Jurkat, Clone E6-1 (cell line): ENCODE results near the gene ADARB2. TPM values are rescaled to one million over a fixed set of nuclear protein-coding genes. Genes with fewer than 3 reads are reported as not detected.
"Not testable (repeated sequence)": the region's sequence is repeated elsewhere in the genome, so short reads cannot be mapped to it uniquely, and the experiment has no call there.

ENCODE experiments used
- DNase-seq: peaks from one replicate; pipeline ENCODE4 v3.0.0-alpha.2; 2011; ENCODE audit warnings: low read depth, low spot score
- H3K4me3 ChIP-seq: 2 replicates; pipeline ENCODE4 v1.5.1; 2011; ENCODE audit warnings: mild to moderate bottlenecking, low read length, control low read depth, moderate library complexity
- polyA plus RNA-seq: library from polyadenylated mRNA; unstranded; fragments of >200 nt; gene quantifications from one replicate; pipeline ENCODE4 v1.2.1, GENCODE V29; 2012; ENCODE audit warnings: missing spikeins; ENCODE audit not compliant: insufficient read length, insufficient read depth

ADARB2 gene
- not detected for polyA plus RNA-seq

DNA sequence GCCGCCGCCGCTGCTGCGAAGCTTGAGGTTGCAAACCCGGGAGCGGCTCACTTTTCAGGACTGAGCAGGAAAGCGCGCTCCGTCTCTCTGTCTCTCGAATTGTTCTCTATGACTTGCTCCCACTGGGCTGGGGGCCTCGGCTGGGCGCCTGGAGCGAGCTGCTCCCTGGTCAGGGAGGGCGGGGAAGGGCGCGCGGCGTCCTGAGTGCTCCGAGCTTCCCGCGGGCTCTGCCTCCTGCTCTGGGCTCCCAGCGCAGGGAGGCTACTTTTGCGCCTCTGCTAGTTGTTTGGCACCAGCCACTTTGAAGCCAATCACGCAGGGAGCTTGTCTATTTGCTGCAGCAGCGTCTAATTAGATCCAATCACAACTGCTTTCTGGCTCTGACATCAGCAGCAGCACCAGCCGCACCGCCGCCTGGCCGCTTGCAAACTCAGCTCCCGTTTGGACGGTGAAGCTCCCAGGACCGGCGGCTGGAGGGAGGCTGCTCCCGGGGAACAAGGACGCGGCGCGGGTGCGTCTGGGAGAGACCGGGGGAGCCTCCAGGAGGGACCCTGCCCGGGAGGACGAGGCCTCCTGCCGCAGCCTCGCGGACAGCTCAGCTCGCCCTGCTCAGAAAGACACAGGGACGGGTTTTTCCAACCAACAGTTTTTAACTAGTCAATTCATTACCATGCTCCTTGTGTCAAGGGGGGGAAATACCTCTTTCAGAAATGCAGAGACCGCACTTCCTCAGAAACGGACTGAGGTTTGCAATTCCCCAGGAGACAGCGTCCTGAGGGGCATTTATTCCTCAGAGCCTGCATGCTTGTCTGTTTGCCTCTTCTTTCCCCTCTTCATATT, at the start of gene ADARB2:
Gene ADARB2 (minus strand): TSS at position 304 of the 840 bp plus-strand sequence.
- H3K4me3 ChIP-seq, result no peak within 1 kb of the TSS
- DNase-seq, result no peak

DNA sequence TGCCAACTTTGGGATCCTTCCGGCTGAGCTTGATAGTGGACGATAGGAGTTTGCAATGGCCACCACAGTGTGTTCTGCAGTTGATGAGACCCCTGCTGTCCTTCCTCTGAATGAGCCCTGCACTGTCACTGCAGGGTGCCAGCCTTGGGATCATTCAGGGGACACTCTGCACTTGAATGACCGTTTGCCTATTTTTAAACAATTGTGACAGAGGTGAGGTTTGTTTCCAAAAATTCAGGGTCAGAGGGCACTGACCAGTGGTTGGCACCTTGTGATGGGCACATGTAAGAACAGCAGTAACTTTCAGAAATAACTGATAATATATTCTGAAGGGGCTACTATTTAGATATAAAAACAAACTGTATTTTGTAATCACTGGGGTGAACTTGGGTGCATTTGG, 48.5 kb upstream of the ADARB2 start:
- H3K4me3 ChIP-seq, result no peak overlapping the region

GRCh38 chr10:1782841-1783240, 45.5 kb upstream of the ADARB2 start:
- DNase-seq, result no peak
- no peak overlapping the region for H3K4me3 ChIP-seq

More for the DNA sequence above, 48.5 kb upstream of the ADARB2 start:
- no peak for DNase-seq

GRCh38 chr10:1779796-1780195, 42.5 kb upstream of the ADARB2 start:
- DNase-seq, result no peak
- H3K4me3 ChIP-seq, result no peak overlapping the region

DNA sequence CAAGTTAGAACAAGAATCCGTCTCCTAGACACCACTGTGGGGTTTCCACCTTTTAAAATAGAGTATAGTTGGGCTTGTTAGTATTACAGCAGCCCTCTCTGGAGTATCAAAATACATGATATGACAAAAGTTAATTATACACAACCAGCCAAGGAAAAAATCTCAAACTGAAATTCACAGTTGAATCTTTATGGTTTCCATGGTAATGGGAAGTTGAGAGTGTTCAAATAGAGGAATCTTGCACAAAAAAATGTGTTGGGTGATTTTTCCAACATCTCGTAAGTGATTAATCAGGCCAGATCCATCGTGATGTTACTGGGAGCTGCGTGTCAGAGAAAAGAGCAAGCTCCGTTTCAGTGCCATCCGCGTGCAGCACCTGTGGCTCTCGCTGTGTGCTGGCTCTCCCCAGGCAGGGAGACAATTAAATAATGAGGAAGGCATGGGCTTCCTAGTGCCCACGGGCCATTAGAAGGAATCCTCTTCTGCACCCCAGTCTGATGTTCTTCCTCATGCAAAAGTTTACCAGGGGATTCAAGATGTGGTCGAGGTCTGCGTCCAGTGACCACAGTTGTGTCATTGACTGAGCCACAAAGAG, 41.1 kb upstream of the ADARB2 start:
- no peak for DNase-seq

GRCh38 chr10:1776127-1776662, 38.9 kb upstream of the ADARB2 start:
- no peak for DNase-seq
- H3K4me3 ChIP-seq, result no peak overlapping the region

More for the DNA sequence above, 41.1 kb upstream of the ADARB2 start:
- H3K4me3 ChIP-seq, result no peak overlapping the region

DNA sequence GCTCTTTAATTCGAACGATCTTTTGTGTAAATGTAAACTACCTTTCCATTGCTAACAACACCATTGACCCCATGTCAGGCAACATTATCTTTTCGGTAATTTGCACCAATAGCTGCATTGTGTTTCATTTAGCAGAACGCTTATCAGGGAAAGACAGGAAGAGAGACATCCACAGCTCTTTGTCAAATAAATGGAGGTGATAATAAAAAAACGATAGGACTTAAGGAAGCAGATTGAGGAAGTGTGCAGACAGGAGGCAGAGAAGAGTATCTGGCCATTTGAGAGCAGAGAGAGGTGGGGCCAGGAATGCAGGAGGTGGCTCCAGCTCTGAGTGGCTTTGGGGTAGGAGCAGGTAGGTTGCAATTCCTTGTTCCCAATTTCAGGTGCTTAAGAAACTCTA, 37.5 kb upstream of the ADARB2 start:
- no peak overlapping the region for H3K4me3 ChIP-seq
- DNase-seq, result no peak

- not testable (repeated sequence) for H3K4me3 ChIP-seq, DNase-seq
Observed at GRCh38 chr10:1773204-1773603, 35.9 kb upstream of the ADARB2 start.

DNA sequence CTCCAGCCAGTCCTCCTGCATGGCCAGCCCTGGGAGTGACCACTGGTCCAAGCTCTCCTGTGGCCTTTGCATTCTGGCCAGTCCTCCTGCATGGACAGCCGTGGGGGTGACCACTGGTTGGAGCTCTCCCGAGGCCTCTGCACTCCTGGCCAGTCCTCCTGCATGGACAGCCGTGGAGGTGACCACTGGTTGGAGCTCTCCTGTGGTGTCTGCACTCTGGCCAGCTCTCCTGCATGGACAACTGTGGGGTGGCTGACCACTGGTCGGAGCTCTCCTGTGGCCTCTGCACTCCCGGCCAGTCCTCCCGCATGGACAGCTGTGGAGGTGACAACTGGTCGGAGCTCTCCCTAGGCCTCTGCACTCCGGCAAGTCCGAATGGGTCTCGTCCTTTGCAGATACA, 28.7 kb upstream of the ADARB2 start:
- no peak overlapping the region for H3K4me3 ChIP-seq
- DNase-seq, result no peak

DNA sequence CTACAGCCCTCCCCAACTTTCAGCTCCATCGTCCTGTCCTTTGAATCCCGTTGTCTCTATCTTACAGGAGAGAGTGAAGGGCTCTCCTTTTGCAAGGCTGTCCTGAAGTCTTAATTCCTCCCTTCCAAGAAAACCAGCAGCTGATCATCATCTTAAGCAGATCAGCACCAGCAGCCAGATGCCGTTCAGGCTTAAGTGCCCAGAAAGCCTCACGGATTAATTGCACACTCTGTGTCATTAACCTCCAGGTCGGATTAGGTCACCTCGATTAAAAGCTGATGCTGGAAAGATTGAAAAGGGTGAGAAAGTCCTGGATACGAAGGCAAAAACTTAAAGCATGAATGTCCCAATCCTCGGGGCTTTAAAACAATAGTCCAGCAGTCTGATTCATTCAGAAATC, 24.8 kb upstream of the ADARB2 start:
- no peak for DNase-seq
- H3K4me3 ChIP-seq, result no peak overlapping the region

DNA sequence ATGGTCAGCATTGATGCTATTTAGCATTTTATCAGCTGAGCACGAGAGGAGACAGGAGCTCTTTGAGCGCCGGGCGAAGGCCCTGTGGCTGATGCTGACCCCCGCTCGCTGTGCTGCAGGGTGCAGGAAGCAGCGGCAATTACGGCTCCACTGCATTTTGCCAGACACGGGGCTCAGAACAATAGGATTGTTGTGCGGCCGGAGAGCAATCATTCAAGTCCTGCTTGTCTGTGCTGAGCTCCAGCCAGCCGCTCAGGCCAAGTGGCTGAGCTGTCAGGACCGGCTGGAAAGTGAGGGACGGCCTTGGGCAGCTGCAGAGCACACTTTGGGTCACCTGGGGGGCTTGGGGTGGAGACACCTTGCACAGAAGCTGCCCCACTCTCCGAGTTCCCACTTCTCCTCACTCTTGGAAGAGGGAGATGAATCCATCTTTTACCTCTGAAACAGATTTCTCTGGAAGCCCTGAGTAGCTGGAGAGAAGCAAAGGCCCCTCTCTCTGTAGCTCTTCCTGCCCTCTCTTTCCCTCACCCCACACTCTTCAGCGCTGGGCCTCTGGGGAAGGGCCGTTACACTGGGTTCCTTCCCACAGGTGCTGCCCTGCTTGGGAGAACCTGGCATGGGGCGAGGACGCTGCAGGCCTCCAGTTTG, 17.3 kb upstream of the ADARB2 start:
- no peak for DNase-seq
- no peak overlapping the region for H3K4me3 ChIP-seq

GRCh38 chr10:1752153-1752552, 14.8 kb upstream of the ADARB2 start:
- no peak for DNase-seq
- no peak overlapping the region for H3K4me3 ChIP-seq

GRCh38 chr10:1747590-1748157, 10.3 kb upstream of the ADARB2 start:
- DNase-seq, result no peak
- no peak overlapping the region for H3K4me3 ChIP-seq

DNA sequence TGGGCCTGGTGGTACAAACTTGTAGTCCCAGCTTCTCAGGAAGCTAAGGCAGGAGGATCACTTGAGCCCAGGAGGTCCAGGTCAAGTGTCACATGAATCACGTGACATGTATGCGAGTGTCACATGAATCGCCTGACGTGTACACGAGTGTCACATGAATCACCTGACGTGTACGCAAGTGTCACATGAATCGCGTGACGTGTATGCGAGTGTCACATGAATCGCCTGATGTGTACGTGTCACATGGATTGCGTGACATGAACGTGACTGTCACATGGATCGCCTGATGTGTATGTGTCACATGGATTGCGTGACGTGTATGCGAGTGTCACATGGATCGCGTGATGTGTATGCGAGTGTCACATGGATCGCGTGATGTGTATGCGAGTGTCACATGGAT, 9.5 kb upstream of the ADARB2 start:
- H3K4me3 ChIP-seq, result no peak overlapping the region
- DNase-seq, result no peak

DNA sequence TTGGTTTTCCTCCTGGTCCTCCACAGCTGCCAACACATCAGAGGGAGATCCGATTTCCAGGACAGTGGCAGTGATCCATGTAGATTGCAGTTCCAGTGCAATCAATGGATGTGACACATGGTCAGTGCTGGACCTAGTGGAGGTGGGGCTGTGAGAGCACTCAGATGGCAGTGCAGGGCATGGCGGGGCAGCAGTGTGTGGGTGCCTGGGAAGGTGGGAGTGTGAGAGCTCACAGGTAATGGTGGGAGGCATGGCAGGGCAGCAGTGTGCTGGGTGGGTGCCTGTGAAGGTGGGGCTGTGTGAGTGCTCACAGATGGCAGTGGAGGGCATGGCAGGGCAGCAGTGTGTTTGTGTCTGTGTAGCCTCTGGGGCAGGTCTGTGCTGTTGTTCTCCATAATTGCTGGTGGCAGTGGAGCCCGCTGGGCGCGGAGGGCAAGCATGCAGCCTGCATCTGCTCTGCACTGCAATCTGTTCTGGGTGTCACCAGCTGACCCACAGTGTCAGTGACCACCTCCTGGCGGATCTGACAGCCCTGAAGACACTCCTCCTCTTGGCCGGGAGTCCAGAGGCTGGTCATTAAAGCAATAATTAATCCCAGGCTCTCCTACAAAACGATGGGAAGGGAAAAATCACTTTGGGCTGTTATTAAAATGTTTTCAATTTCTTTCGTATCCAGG, 8.6 kb upstream of the ADARB2 start:
- DNase-seq, result no peak
- H3K4me3 ChIP-seq, result no peak overlapping the region

DNA sequence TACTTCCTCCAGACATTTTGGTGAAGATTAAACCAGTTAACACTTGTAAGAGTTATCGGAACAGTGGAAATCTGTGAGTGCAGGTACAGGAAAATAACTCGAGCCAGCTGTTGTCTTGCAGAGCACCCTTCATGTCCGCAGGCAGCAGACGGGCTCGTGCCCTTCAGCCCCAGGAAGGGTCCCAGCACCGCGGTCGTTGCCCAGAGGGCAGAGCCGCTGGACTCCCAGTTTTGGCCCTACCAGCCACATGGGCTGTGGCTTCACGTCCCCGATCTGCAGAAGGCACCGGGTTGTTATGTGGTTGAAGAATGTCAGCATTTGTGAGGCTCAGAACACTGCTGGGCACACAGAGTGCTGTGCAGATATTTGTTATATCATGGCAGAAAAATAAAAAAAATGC, 7.2 kb upstream of the ADARB2 start:
- no peak overlapping the region for H3K4me3 ChIP-seq
- DNase-seq, result no peak

DNA sequence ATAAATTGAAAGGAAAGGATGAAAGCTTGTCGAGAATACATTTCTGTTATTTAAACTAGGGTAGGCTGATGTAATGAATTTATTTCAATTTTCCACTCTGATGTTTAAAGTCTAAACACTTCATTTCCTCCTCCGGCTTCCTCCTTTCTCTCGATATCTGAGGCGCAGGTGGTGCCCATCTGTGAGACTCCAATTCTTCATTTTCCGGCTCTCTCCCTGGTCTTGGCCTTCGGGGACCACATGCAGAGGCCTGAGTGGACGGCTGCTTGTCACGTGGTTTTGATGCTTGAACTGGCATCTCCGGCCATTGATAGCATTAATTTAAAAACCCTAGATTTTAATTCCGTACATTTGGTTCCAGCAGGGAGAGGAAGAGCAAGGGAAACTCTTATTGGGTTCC, 5.8 kb upstream of the ADARB2 start:
- no peak for DNase-seq
- no peak overlapping the region for H3K4me3 ChIP-seq

- DNase-seq, result peak; percentile 2
- H3K4me3 ChIP-seq, result no peak overlapping the region
Observed at GRCh38 chr10:1741450-1741849, 4.1 kb upstream of the ADARB2 start.

- no peak overlapping the region for H3K4me3 ChIP-seq
- DNase-seq, result no peak
Observed at GRCh38 chr10:1739751-1740150, 2.4 kb upstream of the ADARB2 start.
